DMS79 treated with DMSO at 0.1 percent for 48 hours (cell line): ENCODE measurements around the gene DOCK1.

Experiments
- DNase-seq: peaks from one replicate; lab custom pipeline; 2025; lab: John Stamatoyannopoulos, UW

The DOCK1 gene

GRCh38 chr10:127314797-127315196 is 409.6 kb downstream of the DOCK1 start:
- no peak for DNase-seq

- DNase-seq: no peak
Observed at GRCh38 chr10:127315888-127316287, 410.7 kb downstream of the DOCK1 start.

- DNase-seq: no peak
Observed at GRCh38 chr10:127318396-127318795, 413.2 kb downstream of the DOCK1 start.

GRCh38 chr10:127319271-127319670 is 414.0 kb downstream of the DOCK1 start:
- DNase-seq: no peak

GRCh38 chr10:127319691-127320090 is 414.5 kb downstream of the DOCK1 start:
- no peak for DNase-seq

- DNase-seq: no peak
Observed at GRCh38 chr10:127320176-127320575, 414.9 kb downstream of the DOCK1 start.

GRCh38 chr10:127322286-127322685 is 417.1 kb downstream of the DOCK1 start:
- no peak for DNase-seq

GRCh38 chr10:127325506-127325905 is 420.3 kb downstream of the DOCK1 start:
- no peak for DNase-seq

GRCh38 chr10:127326883-127327282 is 421.7 kb downstream of the DOCK1 start:
- no peak for DNase-seq

GRCh38 chr10:127331696-127332095 is 426.5 kb downstream of the DOCK1 start:
- no peak for DNase-seq

- DNase-seq: no peak
Observed at GRCh38 chr10:127332631-127333030, 427.4 kb downstream of the DOCK1 start.

GRCh38 chr10:127337801-127338200 is 432.6 kb downstream of the DOCK1 start:
- DNase-seq: no peak

- DNase-seq: no peak
Observed at GRCh38 chr10:127338399-127339110, 433.3 kb downstream of the DOCK1 start.

GRCh38 chr10:127343821-127344220 is 438.6 kb downstream of the DOCK1 start:
- no peak for DNase-seq

GRCh38 chr10:127344346-127344745 is 439.1 kb downstream of the DOCK1 start:
- DNase-seq: no peak

GRCh38 chr10:127345231-127345965 is 440.2 kb downstream of the DOCK1 start:
- DNase-seq: peak; percentile 14

- no peak for DNase-seq
Observed at GRCh38 chr10:127346604-127347003, 441.4 kb downstream of the DOCK1 start.

GRCh38 chr10:127347202-127347959 is 442.2 kb downstream of the DOCK1 start:
- no peak for DNase-seq

- DNase-seq: no peak
Observed at GRCh38 chr10:127349737-127350136, 444.5 kb downstream of the DOCK1 start.

- DNase-seq: no peak
Observed at GRCh38 chr10:127351542-127351941, 446.3 kb downstream of the DOCK1 start.

- no peak for DNase-seq
Observed at GRCh38 chr10:127353544-127353943, 448.3 kb downstream of the DOCK1 start.

- no peak for DNase-seq
Observed at GRCh38 chr10:127354255-127354654, 449.0 kb downstream of the DOCK1 start.

- no peak for DNase-seq
Observed at GRCh38 chr10:127354992-127355391, 449.8 kb downstream of the DOCK1 start.
